ENCODE measurements around the gene IDH3G. TPM values are rescaled to one million over a fixed set of nuclear protein-coding genes. Genes with fewer than 3 reads are reported as not detected.

Gene IDH3G
- total and polyA plus RNA-seq, 2 of the 8 experiments (the other 6 are each of a cell fraction or from before 2014, with no cell fraction given): 39.4 to 66.7 TPM

GRCh38 chrX:153766871-153767673 is 27.1 kb downstream of the IDH3G start (continued):
- TF ChIP-seq CHD7 (IDR thresholded peaks at IDR 0.05; ENCODE audit: insufficient replicate concordance, low read length) (no peak), RNF2 (IDR thresholded peaks at IDR 0.05; ENCODE audit: borderline replicate concordance, low read depth, low read length, missing control alignments, poor library complexity, severe bottlenecking) (no peak), NRF1 (IDR thresholded peaks at IDR 0.05; ENCODE audit: low read depth, low read length) (no peak), FOSL1 (IDR thresholded peaks at IDR 0.05; ENCODE audit: insufficient read depth, low read depth, low read length) (no peak), ZNF274 (IDR thresholded peaks at IDR 0.05; ENCODE audit: borderline replicate concordance, extremely low read depth, low read length) (no peak), USF2 (IDR thresholded peaks at IDR 0.05; ENCODE audit: low read length) (no peak)

All from H1 (cell line).